Pericardium fibroblast (primary cell): ENCODE results near the gene ZNF726. TPM values are rescaled to one million over a fixed set of nuclear protein-coding genes. Genes with fewer than 3 reads are reported as not detected.

ENCODE experiments used
- total RNA-seq: library from RNA; depleted of rRNA; stranded (reverse); fragments of >200 nt; gene quantifications from 2 replicates; pipeline ENCODE4 v1.2.3, GENCODE V29; 2015

The ZNF726 gene
- 0.09 and 1.2 TPM in 2 replicates for total RNA-seq

GRCh38 chr19:23914402-23915286, at the start of gene ZNF726:
TSS of gene ZNF726 (plus strand) at chr19:23914886. CDS start at chr19:23914995, 109 bp downstream.

Other genes starting within 250 kb of the ZNF726 start
- 2.9 and 6.4 TPM in 2 replicates for gene ZNF675, start 227.7 kb upstream of the ZNF726 start, total RNA-seq
- gene ZNF681, start 156.0 kb upstream of the ZNF726 start, total RNA-seq: 0.35 and 0.77 TPM in 2 replicates
- 4.9 and 5.9 TPM in 2 replicates for gene ZNF254, start 172.3 kb downstream of the ZNF726 start, total RNA-seq